GM18867 (cell line): ENCODE data around the gene MARK1.

Source experiments
- ATAC-seq: cut with Tn5 transposase; IDR thresholded peaks from one replicate; pipeline ENCODE4 v1.9.1; 2021; ENCODE audit warnings: mild to moderate bottlenecking, moderate library complexity; ENCODE audit not compliant: unreplicated experiment

MARK1 gene

GRCh38 chr1:220528679-220529501 is 954 bp downstream of the MARK1 start:
- ATAC-seq, result no peak

GRCh38 chr1:220529521-220530020 is 1.6 kb downstream of the MARK1 start:
- no peak for ATAC-seq

GRCh38 chr1:220533504-220534109 is 5.7 kb downstream of the MARK1 start:
- ATAC-seq, result no peak

- no peak for ATAC-seq
Measured at GRCh38 chr1:220544901-220545303, 17.0 kb downstream of the MARK1 start.

GRCh38 chr1:220550811-220551399 is 23.0 kb downstream of the MARK1 start:
- no peak for ATAC-seq

GRCh38 chr1:220551718-220552117 is 23.8 kb downstream of the MARK1 start:
- no peak for ATAC-seq

GRCh38 chr1:220552672-220553260 is 24.8 kb downstream of the MARK1 start:
- no peak for ATAC-seq

- ATAC-seq, result no peak
Measured at GRCh38 chr1:220556641-220557040, 28.7 kb downstream of the MARK1 start.

- no peak for ATAC-seq
Measured at GRCh38 chr1:220563564-220563963, 35.6 kb downstream of the MARK1 start.

- no peak for ATAC-seq
Measured at GRCh38 chr1:220564216-220564615, 36.3 kb downstream of the MARK1 start.

- ATAC-seq, result no peak
Measured at GRCh38 chr1:220565670-220566069, 37.7 kb downstream of the MARK1 start.

- no peak for ATAC-seq
Measured at GRCh38 chr1:220566869-220567268, 38.9 kb downstream of the MARK1 start.

- ATAC-seq, result no peak
Measured at GRCh38 chr1:220572416-220572815, 44.5 kb downstream of the MARK1 start.

GRCh38 chr1:220573836-220574235 is 45.9 kb downstream of the MARK1 start:
- no peak for ATAC-seq

GRCh38 chr1:220575718-220576497 is 48.0 kb downstream of the MARK1 start:
- no peak for ATAC-seq

GRCh38 chr1:220577926-220578325 is 50.0 kb downstream of the MARK1 start:
- no peak for ATAC-seq

GRCh38 chr1:220579317-220579716 is 51.4 kb downstream of the MARK1 start:
- ATAC-seq, result no peak

GRCh38 chr1:220592714-220593113 is 64.8 kb downstream of the MARK1 start:
- no peak for ATAC-seq

- ATAC-seq, result no peak
Measured at GRCh38 chr1:220594356-220594755, 66.4 kb downstream of the MARK1 start.

GRCh38 chr1:220595179-220595578 is 67.2 kb downstream of the MARK1 start:
- no peak for ATAC-seq

GRCh38 chr1:220604926-220605325 is 77.0 kb downstream of the MARK1 start:
- ATAC-seq, result no peak
